ENCODE measurements around the gene EPS8L3.
"Not testable (repeated sequence)": the region's sequence is repeated elsewhere in the genome, so short reads cannot be mapped to it uniquely, and the experiment has no call there.

Gene EPS8L3, protein sequence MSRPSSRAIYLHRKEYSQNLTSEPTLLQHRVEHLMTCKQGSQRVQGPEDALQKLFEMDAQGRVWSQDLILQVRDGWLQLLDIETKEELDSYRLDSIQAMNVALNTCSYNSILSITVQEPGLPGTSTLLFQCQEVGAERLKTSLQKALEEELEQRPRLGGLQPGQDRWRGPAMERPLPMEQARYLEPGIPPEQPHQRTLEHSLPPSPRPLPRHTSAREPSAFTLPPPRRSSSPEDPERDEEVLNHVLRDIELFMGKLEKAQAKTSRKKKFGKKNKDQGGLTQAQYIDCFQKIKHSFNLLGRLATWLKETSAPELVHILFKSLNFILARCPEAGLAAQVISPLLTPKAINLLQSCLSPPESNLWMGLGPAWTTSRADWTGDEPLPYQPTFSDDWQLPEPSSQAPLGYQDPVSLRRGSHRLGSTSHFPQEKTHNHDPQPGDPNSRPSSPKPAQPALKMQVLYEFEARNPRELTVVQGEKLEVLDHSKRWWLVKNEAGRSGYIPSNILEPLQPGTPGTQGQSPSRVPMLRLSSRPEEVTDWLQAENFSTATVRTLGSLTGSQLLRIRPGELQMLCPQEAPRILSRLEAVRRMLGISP

DNA sequence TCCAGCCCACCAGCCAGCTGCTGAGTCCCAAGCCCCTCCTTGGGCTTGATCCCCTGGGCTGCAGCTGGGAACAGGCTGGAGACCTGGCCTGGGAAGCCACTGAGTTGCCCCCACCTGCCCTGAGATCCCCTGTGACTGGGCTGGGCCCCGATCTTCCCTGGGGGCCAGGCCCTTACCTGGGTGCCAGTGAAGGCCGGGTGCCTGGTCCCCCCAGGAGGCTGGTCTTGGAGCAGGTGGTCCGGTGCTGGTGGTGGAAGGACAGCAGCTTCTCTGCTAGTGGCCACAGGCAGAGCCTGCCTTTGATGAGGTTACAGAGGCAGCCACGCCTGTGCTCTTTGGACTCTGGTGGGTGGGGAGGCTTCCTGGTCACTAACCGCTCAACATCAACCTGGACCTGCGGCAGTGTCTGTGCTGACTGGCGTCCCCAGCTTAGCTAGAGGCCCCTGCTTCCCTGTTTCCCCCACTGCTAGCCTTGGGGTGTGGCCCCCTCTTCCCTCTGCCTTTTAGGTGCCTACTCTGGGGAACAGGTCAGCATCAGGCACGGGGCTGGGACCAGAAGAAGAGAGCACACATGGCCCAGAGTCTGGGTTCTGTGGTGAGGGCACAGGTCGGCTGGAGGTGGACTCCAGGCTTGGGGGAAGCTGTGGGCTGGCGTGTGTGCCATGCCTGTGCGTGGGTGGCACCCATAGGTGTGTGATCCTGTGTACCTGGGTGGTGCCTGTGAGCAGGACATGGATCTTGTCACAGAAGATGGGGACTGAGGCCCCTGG is at the start of gene EPS8L3:
Gene EPS8L3 (minus strand): TSS at position 278 of the 770 bp plus-strand sequence. CDS start 2,174 bp downstream, outside the sequence.
- DNase-seq, result no peak

DNA sequence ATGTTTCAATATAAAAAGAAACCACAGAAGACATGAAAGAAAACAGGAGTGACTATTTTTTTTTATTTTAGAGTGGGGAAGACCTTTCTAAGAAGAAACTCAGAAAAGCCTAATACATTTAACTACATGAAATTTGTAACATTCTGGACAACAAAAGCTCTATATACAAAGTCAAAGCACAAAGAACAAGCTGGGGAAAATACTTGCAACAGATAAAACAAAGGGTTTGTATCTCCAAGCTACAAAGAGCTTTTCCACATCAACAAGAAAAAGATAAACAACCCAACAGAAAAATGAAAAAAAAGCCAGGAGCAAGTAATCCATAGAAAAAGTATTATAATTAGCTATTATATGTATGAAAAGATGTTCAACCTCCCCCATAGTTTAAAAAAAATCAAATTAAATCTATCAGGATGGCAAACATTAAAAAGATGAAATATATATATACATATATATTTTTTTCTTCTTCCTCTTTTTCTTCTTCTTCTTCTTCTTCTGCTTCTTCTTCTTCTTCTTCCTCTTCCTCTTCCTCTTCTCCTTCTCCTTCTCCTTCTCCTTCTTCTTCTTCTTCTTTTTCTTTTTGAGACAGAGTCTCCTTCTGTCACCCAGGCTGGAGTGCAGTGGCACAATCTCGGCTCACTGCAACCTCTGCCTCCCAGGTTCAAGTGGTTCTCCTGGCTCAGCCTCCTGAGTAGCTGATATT is 49.1 kb upstream of the EPS8L3 start:
- no peak for DNase-seq

DNA sequence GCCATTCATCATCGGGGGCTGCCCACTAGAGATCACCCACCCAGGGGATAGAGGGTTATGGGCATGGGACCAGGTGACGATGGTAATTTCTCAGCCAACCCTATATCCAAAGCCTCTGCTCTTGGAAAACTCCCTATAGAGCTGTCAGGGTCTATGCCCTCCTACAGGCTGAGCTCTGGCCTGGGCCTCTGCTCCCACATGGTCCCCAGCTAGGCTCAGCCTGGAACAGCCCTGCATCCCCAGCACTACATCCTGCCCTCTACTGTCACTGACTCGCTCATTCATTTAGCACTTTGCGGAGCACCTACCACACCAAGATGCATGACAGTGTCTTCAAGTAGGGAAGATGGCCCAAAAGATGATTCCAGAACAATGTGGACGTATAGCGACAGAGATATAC is 45.0 kb upstream of the EPS8L3 start:
- DNase-seq, result no peak

DNA sequence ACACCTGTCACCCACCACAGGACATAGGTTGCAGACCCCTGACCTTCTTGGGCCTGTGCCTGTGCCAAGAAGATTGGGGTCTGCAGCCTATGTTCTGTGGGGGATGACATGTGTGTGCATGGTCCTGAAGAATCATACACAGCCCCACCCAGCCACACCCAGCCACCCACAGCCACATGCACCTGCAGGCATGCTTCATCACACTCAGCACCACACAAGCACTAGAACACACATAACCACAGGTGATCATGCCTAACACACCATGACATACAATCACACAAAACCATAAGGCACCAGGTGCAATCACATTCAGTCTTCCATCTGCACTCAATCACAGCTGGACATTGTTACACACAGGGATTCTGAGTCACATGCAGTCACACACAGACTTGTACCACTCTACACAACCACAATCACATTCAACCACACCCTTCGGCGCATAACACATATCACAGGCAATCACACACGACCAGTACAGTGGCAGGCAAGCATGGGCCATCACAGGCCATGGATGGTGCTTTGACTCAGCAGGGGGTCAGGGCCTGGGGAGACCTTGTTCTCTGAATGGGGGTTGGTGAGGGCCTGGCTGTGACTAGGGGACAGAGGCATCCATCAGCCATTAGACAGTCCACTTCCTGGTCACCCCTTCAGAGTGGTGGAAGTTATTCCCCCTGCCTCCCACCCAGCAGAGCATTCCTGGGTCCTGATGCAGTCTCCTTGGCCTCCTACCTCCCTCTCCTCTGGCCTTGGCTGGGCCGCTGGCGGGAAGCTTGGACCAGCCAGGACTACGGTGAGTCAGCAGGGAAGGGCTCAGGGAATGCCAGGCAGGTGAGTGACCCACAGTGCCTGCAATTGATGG is 44.3 kb upstream of the EPS8L3 start:
- no peak for DNase-seq

DNA sequence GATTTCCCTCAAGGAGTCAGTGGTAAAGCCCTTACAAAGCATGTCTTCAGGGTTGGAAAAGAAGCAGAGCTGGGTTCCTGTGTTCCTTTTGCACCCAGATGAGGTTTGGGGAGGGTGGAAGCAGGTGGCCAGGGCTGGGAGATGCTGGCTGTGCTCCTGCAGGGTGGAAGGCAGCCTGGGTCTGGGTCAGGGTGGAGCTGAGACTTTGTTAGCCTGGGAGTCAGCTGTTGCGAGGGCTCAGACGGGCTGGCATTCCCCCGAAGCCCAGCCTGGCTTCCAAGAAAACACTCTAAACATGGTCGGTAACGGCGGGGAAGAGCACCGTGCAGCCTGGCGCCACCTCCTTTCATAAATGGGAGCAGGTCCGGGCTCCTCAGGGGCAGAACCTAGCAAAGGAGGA is 43.7 kb upstream of the EPS8L3 start:
- no peak for DNase-seq

DNA sequence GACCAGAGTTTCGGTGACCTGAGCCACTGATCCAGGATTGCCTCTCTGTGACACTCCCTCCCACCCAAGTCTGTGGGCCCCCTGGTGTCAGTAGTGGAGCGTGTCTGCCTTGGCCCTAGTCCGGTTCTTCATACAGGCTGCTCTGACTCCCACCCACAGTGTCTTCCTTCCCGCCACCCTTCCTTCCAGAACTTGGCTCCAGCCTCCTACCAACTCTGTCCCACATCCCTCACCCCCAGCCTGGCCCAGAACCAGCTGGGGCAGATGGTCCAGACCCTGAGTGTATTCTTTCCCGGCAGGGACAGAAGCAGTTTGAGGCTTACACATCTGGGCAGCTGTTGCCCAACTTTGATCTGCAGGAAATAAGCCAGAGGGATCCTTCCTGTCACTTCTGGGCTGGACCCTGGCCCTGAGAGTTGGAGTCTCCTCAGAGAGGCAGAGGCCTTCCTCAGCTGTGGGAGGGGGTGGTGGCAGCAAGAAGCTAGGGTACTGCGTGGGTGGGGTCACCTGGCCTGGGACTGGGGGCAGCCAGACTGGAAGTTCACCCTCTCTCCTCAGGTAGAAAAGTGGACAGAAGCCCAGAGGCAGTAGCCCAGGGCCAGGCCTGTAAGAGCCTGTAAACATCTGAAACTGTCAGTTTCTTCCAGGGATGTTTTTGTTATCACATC is 43.1 kb upstream of the EPS8L3 start:
- DNase-seq, result no peak

DNA sequence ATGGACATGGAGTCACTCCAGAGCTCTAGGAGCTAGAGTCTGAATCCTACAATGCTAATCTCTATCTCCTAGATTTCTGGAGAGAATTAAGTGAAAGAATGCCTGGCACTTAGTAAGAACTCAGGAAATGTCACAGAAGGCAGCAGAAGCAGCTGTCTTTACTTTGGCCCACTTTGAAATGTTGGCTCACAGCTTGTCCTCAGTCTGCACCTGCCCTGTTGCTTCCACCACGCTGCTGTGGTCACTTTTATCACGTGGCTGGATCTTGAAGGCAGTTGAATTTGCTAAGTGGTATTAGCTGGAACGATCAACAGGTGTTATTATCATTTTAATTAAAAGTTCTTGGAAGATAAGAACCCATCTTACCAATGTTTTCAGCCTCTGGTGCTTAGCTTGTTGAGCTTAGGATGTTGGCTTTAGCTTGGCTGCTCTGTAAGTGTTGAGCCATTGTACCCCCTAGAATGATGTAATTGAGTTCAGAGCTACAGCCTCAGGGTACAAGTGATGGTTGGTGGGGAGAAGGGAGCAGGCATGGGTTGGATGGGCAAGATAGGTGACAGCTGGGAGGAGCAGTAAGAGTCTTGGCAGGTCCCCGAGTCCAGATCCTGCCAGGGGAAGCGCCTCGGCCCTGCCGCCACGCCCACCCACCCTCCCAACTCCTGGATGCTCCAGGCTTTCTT is 41.9 kb upstream of the EPS8L3 start:
- DNase-seq, result no peak

DNA sequence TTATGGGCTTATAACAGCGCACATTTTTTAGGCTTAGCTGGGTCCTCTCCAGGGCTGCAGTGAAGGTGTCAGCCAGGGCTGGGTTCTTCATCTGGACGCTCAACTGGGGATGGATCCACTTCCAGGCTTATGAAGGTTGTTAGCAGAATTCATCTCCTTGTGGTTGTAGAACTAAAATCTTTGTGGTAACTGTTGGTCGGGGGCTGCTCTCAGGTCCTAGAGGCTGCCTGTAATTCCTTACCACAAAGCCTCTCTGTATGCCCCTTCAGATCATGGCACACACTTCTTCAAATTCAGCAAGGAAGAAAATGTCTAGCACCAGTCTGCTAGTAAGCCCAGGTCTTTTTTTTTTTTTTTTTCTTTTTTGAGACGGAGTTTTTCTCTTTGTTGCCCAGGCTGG is 40.9 kb upstream of the EPS8L3 start:
- no peak for DNase-seq

DNA sequence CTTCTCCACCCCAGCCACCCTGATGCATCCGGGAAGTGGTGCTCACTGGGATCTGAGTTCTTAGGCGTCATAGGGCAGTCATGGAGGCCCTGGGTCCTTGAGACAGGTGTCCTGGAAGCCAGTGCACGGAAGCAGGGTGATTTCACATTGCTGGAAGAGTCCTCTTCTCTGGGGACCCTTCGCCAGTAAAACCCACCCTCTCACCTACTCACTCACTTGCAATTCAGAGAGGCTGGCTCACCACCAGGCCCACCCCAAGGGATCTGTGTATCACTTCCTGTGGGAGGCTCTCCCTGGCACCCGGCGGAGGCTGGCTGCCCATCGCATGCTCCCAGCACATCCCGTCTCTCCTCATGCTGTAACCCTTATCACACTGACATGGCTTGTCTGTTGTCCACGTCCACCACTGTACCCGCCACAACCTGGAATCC is 40.2 kb upstream of the EPS8L3 start:
- DNase-seq, result no peak

DNA sequence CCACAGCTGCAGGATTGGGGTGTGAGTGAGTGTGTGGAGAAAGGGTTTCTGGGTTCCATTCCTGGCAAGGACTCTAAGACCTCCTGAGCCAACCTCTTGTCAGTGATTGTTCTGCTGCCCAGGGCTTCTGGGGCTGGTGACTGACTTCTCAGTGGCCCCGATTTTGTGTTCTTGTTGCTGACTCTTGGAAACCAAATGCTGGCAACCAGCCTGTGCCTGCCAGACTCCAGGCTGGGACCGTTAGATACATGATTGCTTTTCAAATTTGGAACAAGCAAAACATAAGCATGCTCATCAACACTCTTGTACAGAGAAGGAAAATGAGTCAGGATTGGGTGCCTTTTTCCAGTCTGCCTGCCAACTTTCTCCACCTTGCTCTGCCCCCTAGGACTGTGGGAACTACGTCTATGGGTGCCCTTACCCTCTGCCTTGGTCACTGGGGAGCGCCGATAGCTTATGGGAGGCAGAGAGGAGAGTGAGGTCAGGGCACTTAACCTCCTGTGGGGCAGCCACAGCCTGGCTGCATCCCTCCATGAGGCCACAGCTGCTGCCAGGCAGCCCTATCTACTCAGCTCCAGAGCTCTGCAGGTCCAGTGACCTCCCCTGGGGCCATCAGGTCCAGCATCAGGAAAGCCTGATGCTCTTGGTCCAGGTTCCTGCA is 39.3 kb upstream of the EPS8L3 start:
- no peak for DNase-seq

DNA sequence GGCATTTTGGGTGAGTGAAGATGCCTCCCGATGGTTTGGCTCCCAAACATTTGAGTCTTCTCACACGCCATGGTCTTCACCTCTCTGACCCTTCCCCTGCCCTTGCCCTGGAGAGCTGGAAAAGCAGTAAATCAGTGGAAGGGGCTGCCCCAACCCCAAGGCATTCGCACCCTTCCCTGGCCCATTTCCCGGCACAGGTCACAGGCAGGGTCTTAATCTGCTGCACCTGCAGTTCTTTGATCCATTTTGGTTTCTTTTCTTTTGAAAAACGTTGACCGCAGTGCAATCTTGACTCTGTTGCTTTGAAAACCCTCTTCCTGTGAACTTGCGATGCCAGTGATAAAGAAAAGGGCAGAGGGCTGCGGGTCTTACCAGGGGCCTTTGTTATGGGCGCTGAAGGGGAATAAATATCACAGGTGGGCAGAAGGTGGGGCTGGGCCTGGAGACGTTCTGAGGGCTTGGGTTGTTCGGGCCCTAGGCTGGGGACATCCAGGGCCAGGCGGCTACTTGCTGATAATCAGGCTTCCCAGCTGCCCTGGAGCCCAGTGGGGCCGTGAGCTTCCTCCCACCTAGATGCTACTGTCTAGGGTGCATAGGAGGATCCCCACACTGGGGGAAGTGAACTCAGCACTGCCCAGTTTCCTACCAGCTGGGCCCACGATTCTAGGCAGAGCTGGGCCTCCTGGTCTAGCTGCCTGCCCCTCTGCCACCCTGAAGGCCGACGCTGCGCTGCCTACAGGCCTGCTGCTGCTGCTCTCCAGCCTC is 38.6 kb upstream of the EPS8L3 start:
- DNase-seq, result peak; percentile 81

DNA sequence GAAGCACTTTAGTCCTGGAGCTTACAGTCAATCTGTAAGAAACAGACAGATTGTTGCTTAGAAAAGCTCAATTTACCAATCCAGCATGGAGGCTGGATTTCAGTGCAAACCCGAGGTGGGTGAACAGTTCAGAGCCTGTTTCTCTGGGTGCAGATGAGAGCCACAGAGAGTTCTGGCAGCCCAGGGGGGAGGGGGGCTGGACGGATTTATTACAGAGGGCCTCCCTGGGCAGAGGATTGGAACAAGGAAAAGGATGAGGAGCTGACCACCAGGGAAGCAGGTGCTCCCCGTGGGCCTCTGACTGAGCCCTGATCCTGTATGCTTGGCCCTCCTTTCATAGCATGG is 38.0 kb upstream of the EPS8L3 start:
- DNase-seq, result no peak

DNA sequence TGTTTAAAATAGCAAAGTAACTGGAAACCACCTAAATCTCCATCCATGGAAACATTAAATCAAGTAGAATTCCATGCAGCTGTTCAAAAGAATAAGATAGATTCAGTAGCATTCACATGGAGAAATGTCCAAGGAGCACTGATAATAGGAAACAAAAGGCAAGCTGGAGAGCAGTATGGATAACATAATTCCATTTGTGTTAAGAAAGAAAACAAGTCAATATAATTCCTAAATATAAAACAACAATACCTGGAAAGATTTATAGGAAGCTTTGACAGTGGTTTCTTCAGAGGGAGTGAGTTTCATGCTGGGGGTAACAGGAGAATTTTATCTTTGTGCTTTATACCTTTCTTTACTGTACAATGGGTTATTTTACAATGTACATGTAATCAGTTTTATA is 36.6 kb upstream of the EPS8L3 start:
- DNase-seq, result no peak

DNA sequence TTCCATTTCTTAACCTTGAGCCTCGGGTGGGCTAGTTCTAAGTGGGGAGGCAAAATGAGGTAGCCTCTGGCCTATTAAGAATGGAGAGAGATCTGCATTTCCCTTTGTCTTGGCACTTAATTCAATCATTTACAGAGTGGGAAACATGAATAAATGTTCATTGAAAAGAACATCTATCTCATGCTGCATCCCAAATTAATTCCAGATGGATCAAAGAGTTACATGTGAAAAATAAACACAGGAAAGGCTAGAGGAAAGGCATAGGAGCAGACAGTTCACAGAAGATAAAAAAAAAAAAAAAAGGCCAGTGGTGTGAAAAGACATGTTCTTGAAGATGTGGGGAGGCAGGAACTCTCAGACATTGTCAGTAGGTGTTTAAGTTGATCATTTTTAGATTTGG is 35.7 kb upstream of the EPS8L3 start:
- no peak for DNase-seq

DNA sequence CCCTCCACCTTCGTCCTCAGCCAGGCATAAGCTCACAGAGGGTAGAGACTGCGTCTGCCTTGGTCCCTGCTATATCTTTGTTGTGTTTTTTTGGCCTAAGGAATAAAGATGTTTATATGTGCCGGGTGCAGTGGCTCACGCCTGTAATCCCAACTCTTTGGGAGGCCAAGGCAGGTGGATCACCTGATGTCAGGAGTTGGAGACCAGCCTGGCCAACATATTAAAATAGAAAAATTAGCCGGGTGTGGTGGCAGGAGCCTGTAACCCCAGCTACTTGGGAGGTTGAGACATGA is 33.5 kb upstream of the EPS8L3 start:
- DNase-seq, result not testable (repeated sequence)

DNA sequence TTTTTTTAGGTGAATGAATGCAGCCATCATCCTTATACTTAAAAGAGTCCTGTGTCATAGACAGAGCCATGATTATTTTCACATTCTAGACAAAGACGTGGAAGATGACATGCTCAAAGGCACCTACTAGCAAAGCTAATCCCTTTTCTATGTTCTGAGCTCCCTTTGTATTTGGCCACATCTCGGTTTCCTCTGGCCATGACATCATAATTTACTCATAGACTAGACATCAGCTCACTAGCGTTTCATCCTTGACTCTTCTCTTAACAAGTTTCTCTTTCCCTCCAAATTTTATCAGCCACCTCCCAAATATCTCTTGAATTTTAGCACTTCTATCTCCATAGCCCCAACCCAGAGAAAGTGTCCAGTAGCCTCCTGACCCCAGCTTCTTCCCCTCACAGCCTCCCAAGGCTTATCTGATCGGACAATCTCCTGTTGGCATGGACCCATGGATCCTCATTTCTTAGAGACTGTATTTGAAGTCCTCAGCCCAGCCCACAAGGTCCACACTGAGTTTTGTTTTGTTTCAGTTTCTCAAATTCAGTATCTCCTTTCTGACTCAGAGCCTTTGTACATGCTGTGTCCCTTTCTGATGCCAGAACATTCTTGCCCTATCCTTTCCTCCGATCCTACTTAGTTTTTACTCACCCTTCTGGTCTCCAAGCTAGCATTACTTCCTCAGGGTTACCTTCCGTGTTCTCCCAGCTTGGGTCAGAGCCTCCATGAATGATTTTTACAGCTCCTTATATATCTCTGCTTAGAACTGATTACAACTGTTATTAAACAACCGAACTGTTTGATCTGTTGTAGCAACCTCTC is 33.0 kb upstream of the EPS8L3 start:
- DNase-seq, result no peak

DNA sequence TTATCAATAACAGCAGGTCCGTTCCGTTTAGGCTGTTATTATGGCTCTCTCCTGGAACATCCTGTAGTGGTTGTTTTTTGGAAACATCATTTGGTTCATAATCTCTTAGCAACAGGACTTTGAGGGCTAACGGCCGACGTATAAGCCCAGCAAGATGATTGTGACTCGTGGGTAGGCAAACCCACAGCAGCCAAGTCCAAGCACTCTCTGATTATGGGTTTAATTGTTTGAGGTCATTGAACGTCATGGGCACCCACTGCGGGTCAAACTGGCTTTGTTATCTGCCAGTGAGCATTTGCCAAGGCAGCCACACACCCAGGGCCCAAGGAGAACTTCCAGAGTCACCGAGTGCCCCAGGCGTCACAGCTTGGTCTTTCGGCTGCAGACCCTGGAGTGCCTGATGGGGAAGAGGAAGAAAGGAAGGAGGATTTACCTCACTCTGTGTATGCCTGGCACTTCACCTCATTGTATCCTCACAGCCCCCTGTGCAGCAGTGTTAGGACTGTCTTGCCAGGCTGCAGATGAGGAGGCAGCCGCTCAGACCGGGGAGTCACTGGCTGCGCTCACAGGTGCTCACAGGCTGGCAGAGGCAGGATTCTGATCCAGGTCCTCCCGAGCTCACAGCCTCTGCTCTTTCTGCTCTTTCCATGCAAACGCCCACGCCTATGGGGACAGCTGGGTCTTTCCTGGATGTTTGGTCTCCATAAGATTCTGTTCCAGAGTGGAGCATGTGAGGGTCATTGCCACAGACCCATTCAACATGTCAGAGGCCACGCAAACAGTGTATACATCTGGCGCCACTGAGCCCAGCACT is 30.8 kb upstream of the EPS8L3 start:
- DNase-seq, result no peak
